ENCODE measurements around the gene MAJIN. TPM values are rescaled to one million over a fixed set of nuclear protein-coding genes. Genes with fewer than 3 reads are reported as not detected.

Gene MAJIN
- total RNA-seq, 3 donors from 2014 or later = not detected

DNA sequence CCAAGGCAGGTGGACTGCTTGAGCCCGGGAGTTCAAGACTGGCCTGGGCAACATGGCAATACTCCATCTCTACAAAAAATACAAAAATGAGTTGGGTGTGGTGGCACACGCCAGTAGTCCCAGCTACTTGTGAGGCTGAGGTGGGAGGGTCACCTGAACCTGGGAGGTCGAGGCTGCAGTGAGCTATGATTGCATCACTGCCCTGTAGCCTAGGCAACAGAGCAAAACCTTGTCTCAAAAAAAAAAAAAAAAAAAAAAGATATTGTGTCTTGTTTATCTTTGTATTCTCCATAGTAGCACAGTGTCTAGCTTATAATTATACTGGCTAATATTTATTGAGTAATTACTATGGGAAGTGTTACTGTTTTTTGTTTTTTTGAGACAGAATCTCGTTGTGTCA lies 20.4 kb downstream of the MAJIN start:
- TF ChIP-seq, protein P1, sequence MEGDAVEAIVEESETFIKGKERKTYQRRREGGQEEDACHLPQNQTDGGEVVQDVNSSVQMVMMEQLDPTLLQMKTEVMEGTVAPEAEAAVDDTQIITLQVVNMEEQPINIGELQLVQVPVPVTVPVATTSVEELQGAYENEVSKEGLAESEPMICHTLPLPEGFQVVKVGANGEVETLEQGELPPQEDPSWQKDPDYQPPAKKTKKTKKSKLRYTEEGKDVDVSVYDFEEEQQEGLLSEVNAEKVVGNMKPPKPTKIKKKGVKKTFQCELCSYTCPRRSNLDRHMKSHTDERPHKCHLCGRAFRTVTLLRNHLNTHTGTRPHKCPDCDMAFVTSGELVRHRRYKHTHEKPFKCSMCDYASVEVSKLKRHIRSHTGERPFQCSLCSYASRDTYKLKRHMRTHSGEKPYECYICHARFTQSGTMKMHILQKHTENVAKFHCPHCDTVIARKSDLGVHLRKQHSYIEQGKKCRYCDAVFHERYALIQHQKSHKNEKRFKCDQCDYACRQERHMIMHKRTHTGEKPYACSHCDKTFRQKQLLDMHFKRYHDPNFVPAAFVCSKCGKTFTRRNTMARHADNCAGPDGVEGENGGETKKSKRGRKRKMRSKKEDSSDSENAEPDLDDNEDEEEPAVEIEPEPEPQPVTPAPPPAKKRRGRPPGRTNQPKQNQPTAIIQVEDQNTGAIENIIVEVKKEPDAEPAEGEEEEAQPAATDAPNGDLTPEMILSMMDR (IDR thresholded peaks at IDR 0.05) = no peak
- no peak for DNase-seq
- no peak for ATAC-seq
- Histone ChIP-seq H3K36me3 (ENCODE audit: low read depth) (no peaks in the 10 kb centered on the region), H3K9me3 (no peaks in the 10 kb centered on the region), H3K4me1 (ENCODE audit: low read depth) (no peaks in the 10 kb centered on the region), H3K4me3 (no peak overlapping the region)
- intact Hi-C loops (cut with DNase I, micrococcal nuclease) = no loop called here

DNA sequence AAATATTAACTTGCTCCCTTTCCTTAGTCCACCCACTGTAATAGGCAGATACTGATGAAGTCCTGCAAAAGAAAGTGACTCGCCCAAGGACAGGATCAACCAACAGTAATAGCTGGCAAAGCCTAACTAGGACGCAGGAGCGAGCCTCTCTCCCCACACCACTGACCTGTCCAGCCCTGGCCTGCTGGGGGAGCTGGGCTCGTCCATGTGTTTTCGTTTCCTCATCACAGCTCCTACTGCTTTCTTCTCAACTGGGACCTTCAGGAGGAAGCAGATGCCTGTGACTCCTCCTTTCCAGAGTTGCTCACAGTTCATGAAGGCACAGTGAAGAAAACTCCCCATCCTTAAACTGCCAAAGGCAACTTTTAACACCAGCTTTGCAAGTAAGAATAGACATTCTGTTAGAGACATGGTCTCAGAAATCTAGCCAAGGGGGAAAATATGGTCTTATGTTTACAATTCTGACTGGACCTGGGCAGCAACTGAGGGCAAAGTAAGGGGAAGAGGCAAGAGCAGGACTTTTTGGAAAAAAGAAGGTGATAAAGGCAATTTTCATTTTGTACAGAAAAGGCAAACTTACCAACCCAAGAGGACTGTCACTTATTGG lies 24.6 kb downstream of the MAJIN start:
- TF ChIP-seq, protein P1 (IDR thresholded peaks at IDR 0.05) = no peak
- no peaks in the 10 kb centered on the region for H3K4me1 ChIP-seq (ENCODE audit: low read depth)
- intact Hi-C loops (cut with DNase I, micrococcal nuclease) = no loop called here
- ATAC-seq (peak; percentile 41), DNase-seq (no peak)
- no peaks in the 10 kb centered on the region for H3K36me3 ChIP-seq (ENCODE audit: low read depth)
- H3K9me3 ChIP-seq = no peaks in the 10 kb centered on the region
- H3K4me3 ChIP-seq = no peak overlapping the region

DNA sequence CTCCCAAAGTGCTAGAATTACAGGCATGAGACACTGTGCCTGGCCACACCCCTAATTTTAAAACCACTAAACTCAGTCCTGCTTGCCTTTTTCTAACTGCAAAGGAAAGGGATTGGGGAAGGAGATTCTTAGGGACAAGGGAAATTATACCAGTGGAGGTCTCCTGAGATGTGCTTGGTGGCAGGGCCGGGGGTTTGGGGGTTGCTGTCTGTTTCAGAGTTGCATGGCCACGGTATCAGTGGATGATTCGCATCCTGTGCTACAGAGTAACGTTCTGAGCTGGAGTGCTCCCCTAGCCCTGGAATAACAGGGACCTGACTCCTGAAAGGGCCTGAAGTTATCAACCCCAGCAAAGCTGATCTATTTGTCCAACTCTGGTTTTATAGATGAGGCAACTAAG lies 35.4 kb downstream of the MAJIN start:
- intact Hi-C loops (cut with DNase I, micrococcal nuclease) = no loop called here
- TF ChIP-seq, protein P1 (IDR thresholded peaks at IDR 0.05) = no peak
- no peak for ATAC-seq
- Histone ChIP-seq H3K9me3 (no peaks in the 10 kb centered on the region), H3K4me1 (ENCODE audit: low read depth) (no peaks in the 10 kb centered on the region), H3K4me3 (no peak overlapping the region), H3K36me3 (ENCODE audit: low read depth) (peaks cover under 1% of the 10 kb centered on the region)
- DNase-seq = no peak

DNA sequence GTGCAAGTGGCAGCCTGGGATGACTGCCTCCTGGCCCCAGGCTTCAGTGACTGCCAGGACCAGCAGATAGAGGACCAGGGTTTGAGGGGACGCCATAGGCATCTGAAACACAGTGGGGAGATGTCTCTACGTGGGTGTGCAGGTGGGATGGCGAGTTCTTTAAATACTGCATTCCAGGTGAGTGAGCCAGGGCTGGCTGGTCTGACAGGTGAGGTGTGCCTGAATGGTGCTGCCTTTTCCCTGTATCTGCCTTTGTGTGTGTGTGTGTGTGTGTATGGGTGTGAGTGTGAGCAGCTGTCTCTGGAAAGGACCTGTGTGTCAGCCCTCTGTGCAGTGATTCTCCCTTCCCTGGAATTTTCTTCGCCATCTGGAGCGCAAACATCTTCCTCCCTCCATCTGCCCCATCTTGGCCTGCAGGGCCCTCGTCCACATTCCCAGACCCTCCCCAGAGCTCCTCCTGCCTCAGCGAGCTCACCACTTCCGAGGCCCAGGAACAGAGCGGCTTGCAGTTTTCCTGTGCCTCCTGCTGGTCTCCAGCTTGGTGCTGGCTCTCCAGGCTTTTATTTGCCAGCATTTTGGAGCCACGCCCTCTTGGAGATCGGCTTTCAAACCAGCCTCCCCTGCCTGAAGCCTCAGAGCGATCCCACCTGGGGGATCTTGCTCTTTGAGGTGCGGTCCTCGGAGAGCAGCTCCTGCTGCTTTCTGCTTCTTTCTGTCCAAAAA lies 36.4 kb downstream of the MAJIN start, which contains the start of gene GPHA2:
GPHA2 (minus strand) TSS at position 535 of the 723 bp plus-strand sequence; CDS start at position 102, 433 bp downstream.
- Histone ChIP-seq H3K9me3 (no peaks in the 10 kb centered on the region), H3K4me3 (no peak within 1 kb of the TSS), H3K4me1 (ENCODE audit: low read depth) (no peaks in the 10 kb centered on the region), H3K36me3 (ENCODE audit: low read depth) (peaks cover 9% of the 10 kb centered on the region)
- peak; percentile 13 for ATAC-seq
- TF ChIP-seq, protein P1 (IDR thresholded peaks at IDR 0.05) = no peak
- intact Hi-C loops (cut with DNase I, micrococcal nuclease) = no loop called here
- no peak for DNase-seq

DNA sequence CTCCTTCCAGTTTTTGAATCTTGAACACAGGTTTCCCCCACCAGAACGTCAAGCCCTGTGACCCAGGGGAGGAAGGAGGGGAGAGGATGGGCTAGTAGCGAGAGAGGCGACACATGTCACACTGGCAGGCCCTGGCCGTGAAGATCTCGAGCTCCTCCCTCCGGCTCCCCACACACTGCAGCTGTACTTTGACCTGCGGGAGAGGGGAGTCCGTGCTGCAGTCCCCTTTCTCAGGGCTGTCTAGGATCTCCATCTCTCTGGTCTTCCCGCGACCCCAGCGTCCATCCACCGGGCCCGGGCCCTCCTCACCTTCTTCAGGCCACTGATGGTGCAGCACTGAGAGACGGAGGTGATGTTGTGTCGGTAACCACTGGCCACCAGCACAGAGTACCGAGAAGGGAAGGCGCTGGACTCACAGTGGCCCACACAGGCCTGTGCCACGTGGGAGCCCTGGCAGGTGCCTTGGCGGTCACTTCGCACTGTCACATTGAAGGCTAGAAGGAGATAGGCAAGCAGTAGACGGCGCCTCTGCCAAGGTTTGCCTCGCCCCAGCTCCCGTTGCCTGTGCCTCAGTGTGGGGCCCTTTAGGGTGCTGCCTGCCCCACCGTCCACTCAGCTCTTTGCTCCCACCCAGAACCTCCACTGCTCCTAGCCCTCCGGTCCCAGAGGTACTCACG lies 37.1 kb downstream of the MAJIN start:
- intact Hi-C loops (cut with DNase I, micrococcal nuclease) = no loop called here

More for the DNA sequence above, 37.1 kb downstream of the MAJIN start:
- no peaks in the 10 kb centered on the region for H3K4me1 ChIP-seq (ENCODE audit: low read depth)
- DNase-seq (no peak), ATAC-seq (peak; percentile 13)
- H3K36me3 ChIP-seq (ENCODE audit: low read depth) = peaks cover 9% of the 10 kb centered on the region
- TF ChIP-seq, protein P1 (IDR thresholded peaks at IDR 0.05) = no peak
- H3K9me3 ChIP-seq = no peaks in the 10 kb centered on the region
- H3K4me3 ChIP-seq = no peak overlapping the region

Measured in mucosa of descending colon (tissue), 3 donors.